Parathyroid adenoma (tissue), 2 donors: ENCODE measurements around the gene RASAL1.

Experiments
- H2AFZ ChIP-seq: fragments of 300-600 bp; sonication (generic); one replicate; pipeline ENCODE4 v1.7.0; 2017; ENCODE audit warnings: antibody characterized with exemption, mild to moderate bottlenecking
- H3K27ac ChIP-seq: fragments of 300-600 bp; sonication (generic); one replicate; pipeline ENCODE4 v1.7.0; 2017
- H3K27me3 ChIP-seq: fragments of 300-600 bp; sonication (generic); one replicate; pipeline ENCODE4 v1.7.0; 2017; ENCODE audit warnings: low read length; ENCODE audit not compliant: control insufficient read depth, insufficient read depth
- H3K36me3 ChIP-seq: fragments of 300-600 bp; sonication (generic); one replicate; pipeline ENCODE4 v1.7.0; 2017; ENCODE audit warnings: low read length; ENCODE audit not compliant: control insufficient read depth, insufficient read depth
- H3K4me1 ChIP-seq: fragments of 300-600 bp; sonication (generic); one replicate; pipeline ENCODE4 v1.7.0; 2017; ENCODE audit warnings: control low read depth
- H3K4me2 ChIP-seq: fragments of 300-600 bp; sonication (generic); one replicate; pipeline ENCODE4 v1.7.0; 2017; ENCODE audit warnings: low read length
- H3K4me3 ChIP-seq: fragments of 300-600 bp; sonication (generic); one replicate; pipeline ENCODE4 v1.7.0; 2017; ENCODE audit warnings: low read depth, low read length
- H3K79me2 ChIP-seq: fragments of 300-600 bp; sonication (generic); one replicate; pipeline ENCODE4 v1.7.0; 2017; ENCODE audit warnings: control low read depth
- H3K9ac ChIP-seq: fragments of 300-600 bp; sonication (generic); one replicate; pipeline ENCODE4 v1.7.0; 2017; ENCODE audit warnings: mild to moderate bottlenecking
- H3K9me3 ChIP-seq: fragments of 300-600 bp; sonication (generic); one replicate; pipeline ENCODE4 v1.7.0; 2017; ENCODE audit warnings: low read length; ENCODE audit not compliant: control insufficient read depth
- TF ChIP-seq, protein P1 (sequence below): fragments of 300-600 bp; sonication (generic); IDR thresholded peaks from one replicate; pipeline ENCODE4 v1.7.0; 2017; ENCODE audit warnings: antibody characterized with exemption, mild to moderate bottlenecking
- donor health status: primary hyperparathyroidism.

The RASAL1 gene

DNA sequence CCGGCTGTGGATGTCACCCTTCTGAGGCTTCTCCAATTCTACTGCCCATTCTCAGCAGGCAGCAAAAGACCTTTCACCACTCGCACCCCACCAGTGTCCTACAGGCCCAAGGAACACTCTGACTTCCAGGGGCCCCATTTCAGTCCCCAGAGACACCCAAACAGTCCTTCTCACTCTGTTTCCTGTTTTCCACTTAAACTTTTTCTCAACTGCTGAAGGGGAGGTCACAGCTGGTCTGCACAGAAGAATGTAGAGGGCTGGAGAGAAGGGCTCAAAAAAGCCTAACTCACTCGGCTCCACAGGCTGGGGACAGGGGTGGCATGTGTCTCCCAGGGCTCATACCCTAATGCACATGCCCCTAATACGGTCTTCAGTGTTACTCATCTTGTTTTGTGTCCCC lies 83.2 kb downstream of the RASAL1 start:
- no peak overlapping the region for H3K27ac ChIP-seq
- no peak overlapping the region for H3K4me3 ChIP-seq
- TF ChIP-seq, protein P1, sequence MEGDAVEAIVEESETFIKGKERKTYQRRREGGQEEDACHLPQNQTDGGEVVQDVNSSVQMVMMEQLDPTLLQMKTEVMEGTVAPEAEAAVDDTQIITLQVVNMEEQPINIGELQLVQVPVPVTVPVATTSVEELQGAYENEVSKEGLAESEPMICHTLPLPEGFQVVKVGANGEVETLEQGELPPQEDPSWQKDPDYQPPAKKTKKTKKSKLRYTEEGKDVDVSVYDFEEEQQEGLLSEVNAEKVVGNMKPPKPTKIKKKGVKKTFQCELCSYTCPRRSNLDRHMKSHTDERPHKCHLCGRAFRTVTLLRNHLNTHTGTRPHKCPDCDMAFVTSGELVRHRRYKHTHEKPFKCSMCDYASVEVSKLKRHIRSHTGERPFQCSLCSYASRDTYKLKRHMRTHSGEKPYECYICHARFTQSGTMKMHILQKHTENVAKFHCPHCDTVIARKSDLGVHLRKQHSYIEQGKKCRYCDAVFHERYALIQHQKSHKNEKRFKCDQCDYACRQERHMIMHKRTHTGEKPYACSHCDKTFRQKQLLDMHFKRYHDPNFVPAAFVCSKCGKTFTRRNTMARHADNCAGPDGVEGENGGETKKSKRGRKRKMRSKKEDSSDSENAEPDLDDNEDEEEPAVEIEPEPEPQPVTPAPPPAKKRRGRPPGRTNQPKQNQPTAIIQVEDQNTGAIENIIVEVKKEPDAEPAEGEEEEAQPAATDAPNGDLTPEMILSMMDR, result no peak
- no peaks in the 10 kb centered on the region for H3K36me3 ChIP-seq
- no peak overlapping the region for H3K9ac ChIP-seq
- H3K4me2 ChIP-seq, result no peak overlapping the region
- H3K79me2 ChIP-seq, result no peaks in the 10 kb centered on the region
- H3K27me3 ChIP-seq, result no peaks in the 10 kb centered on the region
- H2AFZ ChIP-seq, result no peak overlapping the region
- H3K9me3 ChIP-seq, result no peaks in the 10 kb centered on the region
- H3K4me1 ChIP-seq, result peaks cover 3% of the 10 kb centered on the region

DNA sequence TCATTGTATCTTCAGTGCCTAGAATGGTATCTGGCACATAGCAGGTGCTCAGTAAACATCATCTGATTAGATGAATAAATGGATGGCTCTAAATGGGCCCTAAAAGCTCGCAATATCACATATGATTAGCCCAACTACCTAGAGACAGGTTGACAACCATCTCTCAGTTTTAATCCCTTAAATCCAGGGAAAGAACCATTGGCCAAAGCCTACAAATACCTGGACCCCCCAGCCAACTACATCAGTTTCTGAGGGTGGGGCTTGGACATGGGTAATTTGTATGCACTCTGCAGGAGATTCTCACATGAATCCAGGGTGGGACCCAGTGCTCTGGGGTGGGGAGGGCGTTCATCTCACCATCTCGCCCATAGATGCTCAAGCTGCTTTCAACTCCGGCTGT lies 83.8 kb downstream of the RASAL1 start:
- TF ChIP-seq, protein P1, result no peak
- H2AFZ ChIP-seq, result no peak overlapping the region
- no peak overlapping the region for H3K4me2 ChIP-seq
- peaks cover 3% of the 10 kb centered on the region for H3K4me1 ChIP-seq
- no peak overlapping the region for H3K4me3 ChIP-seq
- H3K27ac ChIP-seq, result no peak overlapping the region
- H3K9ac ChIP-seq, result no peak overlapping the region
- no peaks in the 10 kb centered on the region for H3K79me2 ChIP-seq
- H3K36me3 ChIP-seq, result no peaks in the 10 kb centered on the region
- H3K9me3 ChIP-seq, result no peaks in the 10 kb centered on the region
- no peaks in the 10 kb centered on the region for H3K27me3 ChIP-seq

- Histone ChIP-seq H3K9me3 (no peaks in the 10 kb centered on the region), H3K4me1 (peaks cover 3% of the 10 kb centered on the region), H3K9ac (no peak overlapping the region), H3K36me3 (no peaks in the 10 kb centered on the region), H2AFZ (no peak overlapping the region), H3K4me3 (no peak overlapping the region), H3K27me3 (no peaks in the 10 kb centered on the region), H3K79me2 (no peaks in the 10 kb centered on the region), H3K4me2 (no peak overlapping the region), H3K27ac (no peak overlapping the region)
- TF ChIP-seq, protein P1, result no peak
Observed at GRCh38 chr12:113050795-113051194, 84.8 kb downstream of the RASAL1 start.

DNA sequence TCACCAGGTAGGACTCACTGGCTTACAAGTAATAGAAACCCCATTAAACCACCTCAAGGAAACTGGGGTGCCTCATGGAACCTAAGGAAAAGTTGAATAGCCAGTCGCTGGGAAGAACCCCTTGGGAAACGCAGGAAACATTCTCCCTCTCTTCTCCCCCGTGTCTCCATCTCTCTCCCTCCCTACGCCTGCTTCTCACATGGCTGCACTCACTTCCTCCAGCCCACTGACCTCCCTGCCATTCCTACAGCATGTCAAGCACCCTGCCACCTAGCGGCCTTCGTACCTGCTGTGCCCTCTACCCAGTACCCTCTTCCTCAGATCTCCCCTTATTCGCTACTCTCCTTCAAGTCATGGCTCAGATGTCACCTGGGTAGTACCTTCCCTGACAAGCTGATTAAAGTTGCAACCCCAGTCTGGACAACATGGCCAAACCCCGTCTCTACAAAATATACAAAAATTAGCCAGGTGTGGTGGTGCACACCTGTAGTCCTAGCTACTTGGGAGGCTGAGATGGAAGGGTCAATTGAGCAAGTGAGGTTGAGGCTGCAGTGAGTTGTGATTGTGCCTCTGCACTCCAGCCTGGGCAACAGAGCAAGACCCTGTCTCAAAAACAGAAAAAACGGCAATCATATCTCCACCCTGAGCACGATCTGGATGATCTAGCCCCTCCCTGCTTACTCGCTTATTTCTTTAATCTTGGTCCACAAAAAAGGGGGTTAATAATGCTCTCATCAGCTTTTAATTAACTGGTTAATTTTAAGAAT lies 85.4 kb downstream of the RASAL1 start:
- H3K27ac ChIP-seq, result no peak overlapping the region
- peaks cover 5% of the 10 kb centered on the region for H3K4me1 ChIP-seq
- no peak overlapping the region for H2AFZ ChIP-seq
- no peaks in the 10 kb centered on the region for H3K9me3 ChIP-seq
- no peak overlapping the region for H3K4me2 ChIP-seq
- H3K79me2 ChIP-seq, result no peaks in the 10 kb centered on the region
- no peak overlapping the region for H3K4me3 ChIP-seq
- TF ChIP-seq, protein P1, result no peak
- H3K36me3 ChIP-seq, result no peaks in the 10 kb centered on the region
- no peaks in the 10 kb centered on the region for H3K27me3 ChIP-seq
- H3K9ac ChIP-seq, result no peak overlapping the region
